HG03139 (cell line): ENCODE measurements around the gene EPHB2.

Source experiments
- ATAC-seq: cut with Tn5 transposase; IDR thresholded peaks from one replicate; pipeline ENCODE4 v1.9.1; 2021; ENCODE audit not compliant: unreplicated experiment

EPHB2 gene

GRCh38 chr1:22876359-22877111, 165.9 kb downstream of the EPHB2 start:
- no peak for ATAC-seq

- ATAC-seq = no peak
These were observed 166.7 kb downstream of the EPHB2 start for GRCh38 chr1:22877112-22877915.

GRCh38 chr1:22877980-22878379, 167.3 kb downstream of the EPHB2 start:
- ATAC-seq = no peak

GRCh38 chr1:22878626-22879025, 168.0 kb downstream of the EPHB2 start:
- no peak for ATAC-seq

DNA sequence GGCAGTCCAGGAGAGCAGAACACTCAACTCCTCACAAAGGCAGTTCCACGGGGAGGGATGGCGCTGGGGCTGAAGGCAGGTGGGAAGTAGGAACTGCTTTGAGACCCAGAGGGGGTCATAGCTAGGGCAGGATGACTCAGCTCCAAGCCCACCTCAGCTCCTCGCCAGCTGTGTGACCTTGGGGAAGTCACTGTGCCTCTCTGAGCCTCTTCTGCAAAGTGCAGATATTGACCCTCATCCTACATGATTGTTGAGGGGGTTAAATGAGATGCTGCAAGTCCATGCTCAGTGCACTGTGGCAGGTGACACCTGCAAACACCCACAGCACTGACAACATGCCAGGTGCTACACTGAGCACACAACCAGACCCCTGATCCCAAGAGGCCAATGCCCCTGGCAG, 168.8 kb downstream of the EPHB2 start:
- ATAC-seq = no peak

DNA sequence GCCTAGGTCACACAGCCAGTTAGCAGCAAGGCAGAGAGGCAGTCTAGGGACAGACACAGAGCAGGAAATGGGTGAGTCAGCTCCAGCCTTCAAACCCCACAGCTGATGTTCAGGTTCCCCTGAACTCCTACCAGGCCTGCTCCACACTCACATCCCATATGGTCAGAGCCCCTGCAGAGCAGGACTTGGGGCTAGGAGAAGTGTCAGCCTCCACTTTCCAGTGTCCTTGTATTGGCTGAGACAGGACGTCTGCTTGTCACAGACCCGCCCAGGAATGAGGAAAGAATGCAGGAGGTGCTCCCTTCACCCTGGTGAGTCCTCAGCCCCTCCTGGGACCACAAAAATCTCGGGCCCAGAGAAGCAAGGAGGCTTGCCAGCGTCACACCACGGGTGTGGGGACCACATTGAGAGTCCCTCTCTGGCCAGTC, 169.5 kb downstream of the EPHB2 start:
- no peak for ATAC-seq

- ATAC-seq = no peak
These were observed 172.8 kb downstream of the EPHB2 start for GRCh38 chr1:22883406-22883805.

DNA sequence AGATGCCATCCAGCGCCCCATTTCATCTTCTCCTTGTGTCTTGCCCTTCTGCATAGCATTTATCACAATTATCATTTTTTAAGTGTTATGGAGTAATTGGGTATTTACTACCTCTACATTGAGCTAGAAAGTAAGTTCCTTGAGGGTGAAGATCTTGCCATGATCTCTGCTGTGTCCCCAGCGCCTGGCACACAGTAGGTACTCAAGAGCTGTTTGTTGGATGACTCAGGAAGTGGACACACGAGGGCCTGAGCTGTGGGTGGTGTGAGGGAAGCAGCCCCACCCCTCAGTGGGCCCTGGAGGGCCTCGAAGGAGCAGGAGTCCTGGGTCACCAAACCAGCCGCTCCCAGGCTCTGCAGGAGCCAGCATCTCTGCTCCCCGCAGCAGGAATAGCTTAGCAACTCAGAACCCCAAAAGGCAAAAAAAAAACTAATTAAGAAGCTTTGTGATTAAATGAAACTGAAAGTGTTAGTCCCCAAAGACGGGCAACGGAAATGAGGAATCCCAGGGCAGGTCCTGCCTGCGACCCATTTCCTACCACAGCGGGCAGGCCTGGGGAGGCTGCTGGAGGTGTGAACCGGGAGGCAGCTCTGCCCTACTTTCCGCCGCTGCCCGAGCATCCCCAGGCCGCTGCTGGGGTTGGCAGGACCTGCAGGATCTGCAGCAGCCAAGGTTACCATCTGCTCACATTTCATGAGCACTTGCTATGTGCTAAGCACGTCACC, 174.3 kb downstream of the EPHB2 start:
- ATAC-seq = no peak

- no peak for ATAC-seq
These were observed 175.6 kb downstream of the EPHB2 start for GRCh38 chr1:22886211-22886610.

DNA sequence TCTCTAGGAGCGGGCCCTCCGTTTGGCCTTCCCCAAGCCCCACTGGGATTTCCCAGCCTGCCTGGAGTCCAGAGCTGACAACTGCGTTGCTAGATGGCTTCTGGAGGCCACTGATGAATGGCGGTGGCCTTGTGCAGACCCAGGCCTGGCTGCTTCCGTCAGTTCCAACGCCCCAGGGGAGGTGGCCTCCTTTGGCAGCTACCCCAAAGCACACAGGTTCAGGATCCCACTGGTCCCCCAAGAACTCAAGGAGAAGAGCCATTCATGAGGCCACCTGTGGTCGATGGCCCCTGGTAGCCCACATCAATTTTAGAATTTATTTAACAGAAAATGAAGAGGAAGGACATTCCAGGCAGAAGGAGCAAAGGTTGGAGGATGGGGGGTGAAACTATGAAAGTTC, 176.9 kb downstream of the EPHB2 start:
- no peak for ATAC-seq

- no peak for ATAC-seq
These were observed 177.9 kb downstream of the EPHB2 start for GRCh38 chr1:22888320-22889075.

GRCh38 chr1:22889213-22889827, 178.7 kb downstream of the EPHB2 start:
- ATAC-seq = no peak

GRCh38 chr1:22892789-22893188, 182.2 kb downstream of the EPHB2 start:
- no peak for ATAC-seq

DNA sequence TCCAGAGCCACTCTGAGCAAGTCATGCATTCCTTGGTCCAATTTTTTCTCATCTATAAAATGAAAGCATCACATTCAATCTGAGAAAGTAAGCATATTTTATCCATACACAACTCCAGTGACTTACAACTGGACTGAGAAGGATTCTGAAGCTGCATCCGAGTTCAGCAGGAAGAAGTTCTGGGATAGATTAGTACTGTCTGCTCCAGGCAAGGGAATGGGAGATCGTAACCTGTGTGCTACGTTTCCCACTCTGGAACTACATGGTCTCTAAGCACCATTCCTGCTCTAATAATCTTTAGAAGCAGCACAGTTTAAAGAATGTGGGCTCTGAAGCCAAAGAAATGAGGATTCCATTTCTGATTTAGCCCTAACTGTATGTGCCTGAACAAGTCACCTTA, 182.7 kb downstream of the EPHB2 start:
- ATAC-seq = no peak

DNA sequence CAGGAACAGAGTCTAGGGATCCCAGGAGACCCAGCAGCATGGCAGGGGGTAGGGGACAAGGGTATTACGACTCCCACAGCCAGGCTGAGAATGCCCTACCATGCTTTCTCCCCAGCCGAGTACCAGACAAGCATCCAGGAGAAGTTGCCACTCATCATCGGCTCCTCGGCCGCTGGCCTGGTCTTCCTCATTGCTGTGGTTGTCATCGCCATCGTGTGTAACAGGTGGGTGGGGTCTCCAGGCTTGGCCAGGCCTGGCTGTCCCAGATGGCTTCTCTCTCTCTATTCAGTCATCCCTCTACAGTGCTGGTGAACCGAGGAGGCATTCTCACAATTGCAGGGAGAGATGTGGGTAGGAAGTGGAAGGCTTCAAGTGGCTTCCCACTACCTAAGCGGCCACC, 184.7 kb downstream of the EPHB2 start:
- no peak for ATAC-seq

GRCh38 chr1:22896184-22896583, 185.5 kb downstream of the EPHB2 start:
- no peak for ATAC-seq

DNA sequence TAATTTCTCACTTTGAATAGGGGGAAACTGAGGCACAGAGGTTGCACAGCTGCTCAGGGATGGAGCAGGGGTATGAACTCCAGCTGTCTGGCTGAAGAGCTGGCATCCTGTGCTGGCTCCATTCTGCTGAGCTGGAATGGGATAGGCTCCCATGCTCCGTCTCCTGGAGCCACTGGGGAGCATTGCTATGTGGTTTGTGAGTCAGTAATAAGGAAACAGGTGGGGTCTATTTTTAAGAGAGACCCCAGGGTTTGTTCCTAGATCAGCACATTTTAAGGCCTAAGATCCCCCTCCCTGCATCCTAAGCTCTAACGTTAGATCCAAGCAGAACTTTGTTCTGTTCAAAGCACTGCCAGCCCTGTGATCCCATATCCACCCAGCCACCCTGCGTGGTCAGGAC, 189.8 kb downstream of the EPHB2 start:
- ATAC-seq = no peak

DNA sequence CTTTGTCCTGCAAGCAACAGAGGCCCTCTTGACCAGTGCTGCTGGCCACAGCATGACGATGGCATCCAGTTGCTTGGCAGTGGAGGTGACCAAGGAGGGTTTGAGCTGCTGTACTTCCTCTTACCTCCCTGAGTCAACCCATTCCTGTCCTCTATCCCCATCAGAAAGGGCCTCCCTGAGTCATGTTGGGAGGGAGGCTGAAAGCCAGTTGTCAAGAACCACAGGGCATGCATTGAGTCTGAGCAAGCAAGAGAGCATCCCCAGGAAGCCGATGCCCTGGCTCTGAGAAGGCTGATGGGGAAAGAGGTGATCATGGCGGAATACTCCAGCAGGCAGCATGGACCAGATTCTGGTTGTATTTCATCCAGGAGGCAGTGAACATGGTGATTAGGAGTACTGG, 192.5 kb downstream of the EPHB2 start:
- ATAC-seq = no peak

GRCh38 chr1:22906968-22907367, 196.3 kb downstream of the EPHB2 start:
- ATAC-seq = no peak

GRCh38 chr1:22907528-22907927, 196.9 kb downstream of the EPHB2 start:
- ATAC-seq = no peak
